NCI-H226 (cell line): ENCODE results near the gene ZBTB33.

Source experiments
- DNase-seq: peaks from one replicate; pipeline ENCODE4 v3.0.0-alpha.2; 2015

ZBTB33 gene, protein sequence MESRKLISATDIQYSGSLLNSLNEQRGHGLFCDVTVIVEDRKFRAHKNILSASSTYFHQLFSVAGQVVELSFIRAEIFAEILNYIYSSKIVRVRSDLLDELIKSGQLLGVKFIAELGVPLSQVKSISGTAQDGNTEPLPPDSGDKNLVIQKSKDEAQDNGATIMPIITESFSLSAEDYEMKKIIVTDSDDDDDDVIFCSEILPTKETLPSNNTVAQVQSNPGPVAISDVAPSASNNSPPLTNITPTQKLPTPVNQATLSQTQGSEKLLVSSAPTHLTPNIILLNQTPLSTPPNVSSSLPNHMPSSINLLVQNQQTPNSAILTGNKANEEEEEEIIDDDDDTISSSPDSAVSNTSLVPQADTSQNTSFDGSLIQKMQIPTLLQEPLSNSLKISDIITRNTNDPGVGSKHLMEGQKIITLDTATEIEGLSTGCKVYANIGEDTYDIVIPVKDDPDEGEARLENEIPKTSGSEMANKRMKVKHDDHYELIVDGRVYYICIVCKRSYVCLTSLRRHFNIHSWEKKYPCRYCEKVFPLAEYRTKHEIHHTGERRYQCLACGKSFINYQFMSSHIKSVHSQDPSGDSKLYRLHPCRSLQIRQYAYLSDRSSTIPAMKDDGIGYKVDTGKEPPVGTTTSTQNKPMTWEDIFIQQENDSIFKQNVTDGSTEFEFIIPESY

DNA sequence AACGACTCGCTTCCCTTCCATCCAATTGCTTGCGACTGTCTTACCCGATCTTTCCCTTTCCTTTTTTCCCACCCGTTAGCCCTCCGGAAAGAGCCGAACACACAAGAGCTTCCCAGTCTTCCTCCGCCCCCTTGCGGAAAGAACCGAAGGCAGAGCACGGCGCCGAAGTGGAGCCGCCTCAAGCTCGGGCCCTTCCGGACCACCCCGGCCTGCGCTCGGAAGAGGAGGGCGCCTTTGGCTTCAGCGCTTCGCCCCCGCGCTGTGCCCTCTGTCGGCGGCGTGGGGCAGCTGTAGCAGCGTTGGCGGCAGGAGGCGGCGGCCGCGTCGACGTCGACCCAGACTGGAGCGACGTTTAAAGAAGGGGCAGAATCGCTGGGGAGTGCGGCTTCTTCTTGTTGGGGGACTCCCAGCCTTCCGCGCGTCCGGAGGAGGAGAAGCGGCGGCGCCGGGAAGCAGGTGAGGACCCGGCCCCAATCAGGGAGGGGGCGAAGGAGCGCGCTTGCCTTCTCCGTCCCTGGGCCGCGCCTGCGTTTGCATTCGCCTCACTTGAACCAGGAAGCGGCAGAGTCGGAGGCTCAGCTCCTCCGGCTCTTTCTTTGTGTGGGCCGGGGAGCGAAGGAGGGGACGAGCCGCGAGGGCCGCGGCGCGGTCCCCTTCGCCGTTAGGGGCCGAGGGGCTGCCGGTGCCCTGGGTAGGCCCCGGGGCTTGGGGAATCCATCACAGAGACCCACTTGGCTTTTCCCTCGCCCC lies at the start of gene ZBTB33:
Gene ZBTB33 (plus strand): TSS at position 291 of the 750 bp plus-strand sequence. CDS start 2,604 bp downstream, outside the sequence.
- peak; percentile 83 for DNase-seq

DNA sequence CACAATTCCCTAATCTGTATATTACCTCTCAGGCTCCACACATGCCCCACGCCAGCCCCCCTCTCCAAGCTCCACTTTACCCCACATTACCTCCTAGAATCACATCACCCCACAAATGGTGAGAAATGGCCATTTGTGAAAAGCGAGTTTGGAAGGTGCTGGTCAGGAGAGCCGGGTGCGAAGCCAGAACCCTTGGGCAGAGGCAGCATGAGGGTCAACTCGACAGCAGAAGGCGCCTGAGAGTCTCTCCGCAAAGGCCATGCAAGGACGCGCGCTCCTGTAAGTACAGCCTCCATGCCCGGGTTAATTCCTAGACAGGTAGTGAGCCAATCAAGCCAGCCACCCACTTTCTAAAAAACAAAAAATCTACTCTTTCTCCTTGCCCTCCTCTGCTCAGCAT lies 49.8 kb upstream of the ZBTB33 start:
- DNase-seq = no peak

DNA sequence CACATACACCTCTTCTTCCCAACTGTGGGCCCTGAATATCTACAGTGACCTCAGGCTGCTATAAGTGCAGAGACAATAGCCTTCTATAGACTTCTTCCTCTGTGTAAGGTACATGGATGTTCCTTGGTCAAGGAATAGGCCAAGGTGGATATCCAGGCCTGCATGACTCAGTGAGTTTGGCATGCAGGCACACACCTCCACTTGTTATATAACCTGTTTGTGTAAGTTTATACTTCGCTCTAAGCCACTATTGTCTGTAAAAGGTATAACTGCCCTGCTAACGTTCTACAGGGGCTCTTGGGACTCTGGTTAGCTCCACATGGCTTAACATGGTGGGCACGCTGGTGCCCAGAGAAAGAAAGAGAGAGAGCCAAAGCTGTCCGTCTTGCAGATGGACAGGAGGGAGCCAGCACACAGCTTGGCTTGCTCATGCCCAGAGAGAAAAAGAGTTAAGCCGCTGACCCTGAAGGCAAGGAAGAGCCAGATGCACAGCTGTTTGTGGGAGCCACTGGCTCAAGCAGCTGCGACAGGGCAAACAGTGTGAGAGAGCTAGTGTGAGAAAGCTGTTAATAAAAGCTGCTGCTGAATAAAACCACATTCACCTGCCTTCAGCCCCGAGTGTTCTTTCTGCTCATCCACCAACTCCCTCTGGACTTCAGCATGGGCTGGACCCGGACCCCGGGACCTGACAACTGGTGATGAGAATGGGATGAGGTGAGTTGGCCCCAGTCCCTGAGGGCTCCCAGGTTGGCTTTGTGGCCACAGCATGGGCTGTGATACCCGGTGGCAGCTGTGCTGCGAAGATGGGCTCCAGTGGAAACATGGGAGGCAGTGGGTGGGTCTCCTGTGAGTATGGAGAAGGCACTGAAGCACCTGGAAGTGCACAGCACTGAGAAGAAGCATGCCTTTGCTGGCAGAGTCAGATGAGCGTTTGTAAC lies 44.5 kb upstream of the ZBTB33 start:
- DNase-seq = no peak

DNA sequence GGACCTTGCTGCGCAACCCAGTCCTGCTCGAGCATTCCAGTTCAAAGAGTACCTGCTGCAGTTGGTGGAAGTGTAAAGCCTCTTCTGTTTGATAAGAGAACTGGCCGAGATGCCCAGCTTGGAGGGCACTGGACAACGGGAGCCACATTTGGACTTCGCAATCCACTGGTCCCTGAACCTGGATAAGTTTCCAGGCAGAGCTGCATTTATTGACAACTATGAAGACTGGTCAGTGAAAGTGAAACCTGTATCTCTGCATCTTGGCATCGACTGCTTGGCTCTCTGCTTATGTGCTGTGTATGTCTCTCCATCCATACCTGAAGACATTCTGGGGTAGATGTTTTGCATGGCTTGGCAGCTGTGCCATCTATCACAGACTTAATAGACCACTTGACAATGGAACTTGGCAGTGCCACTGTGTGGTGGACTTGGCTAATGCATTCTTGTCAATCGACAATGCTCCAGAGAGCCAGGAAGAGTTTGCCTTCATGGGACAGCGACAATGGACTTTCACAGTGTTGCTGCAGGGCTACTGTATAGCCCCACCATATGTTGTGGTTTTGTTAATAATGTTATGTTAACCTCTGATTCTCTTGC lies 43.5 kb upstream of the ZBTB33 start:
- no peak for DNase-seq

DNA sequence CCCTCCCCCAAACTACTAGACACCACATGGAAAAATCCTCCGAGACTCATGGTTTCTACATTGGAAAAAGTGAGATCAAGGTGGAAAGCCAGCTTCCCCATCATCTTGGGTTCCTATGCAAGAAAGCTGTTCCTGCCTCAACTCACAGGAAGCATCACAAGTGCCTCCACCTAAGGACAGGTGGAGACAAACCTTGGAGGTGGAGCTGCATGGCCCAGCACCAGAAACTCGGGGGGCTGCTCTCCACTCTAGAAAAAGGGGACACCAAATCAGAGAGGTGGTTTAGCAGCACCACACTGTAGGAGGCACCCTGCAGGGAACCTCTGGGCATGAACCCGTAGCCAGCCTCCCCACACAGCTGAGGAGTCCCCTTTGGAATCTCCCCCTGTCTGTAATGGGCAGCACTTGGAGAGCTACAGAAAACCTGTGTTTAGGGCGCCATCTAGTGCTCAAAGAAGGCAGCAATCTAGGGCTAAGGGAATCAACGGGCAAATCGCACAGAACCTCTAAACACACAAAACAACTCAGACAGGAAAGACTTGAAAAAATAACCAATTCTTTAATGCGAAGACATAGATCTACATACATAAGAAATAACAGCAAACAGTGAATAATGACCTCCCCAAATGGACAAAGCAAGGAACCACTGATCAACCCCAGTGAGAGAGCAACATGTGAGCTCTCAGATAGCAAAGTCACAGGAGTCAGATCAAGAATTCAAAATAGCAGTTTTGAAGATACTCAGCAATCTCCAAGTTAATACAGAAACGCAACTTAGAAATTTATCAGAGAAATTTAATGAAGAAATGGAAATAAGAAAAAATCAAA lies 37.0 kb upstream of the ZBTB33 start:
- peak; percentile 12 for DNase-seq

DNA sequence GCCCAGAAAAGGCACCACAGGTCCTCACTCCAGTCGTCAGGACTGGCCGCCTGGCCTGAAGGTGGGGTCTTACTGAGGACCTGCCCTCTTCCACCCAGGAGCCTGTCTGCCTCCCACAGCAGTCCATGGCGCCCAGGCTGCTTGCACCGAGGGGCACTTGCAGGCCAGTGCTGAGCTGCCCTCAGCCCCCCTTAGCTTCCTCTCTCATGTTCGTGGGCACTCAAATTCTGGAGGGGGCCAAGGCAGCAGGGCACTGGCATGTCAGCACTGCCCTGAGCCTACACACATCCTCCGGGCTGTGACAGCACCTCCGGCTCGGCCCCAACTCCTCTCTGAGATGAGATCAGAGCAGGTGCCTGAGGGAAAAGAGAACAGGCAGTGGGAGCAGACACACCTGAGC lies 27.2 kb upstream of the ZBTB33 start:
- DNase-seq = no peak

DNA sequence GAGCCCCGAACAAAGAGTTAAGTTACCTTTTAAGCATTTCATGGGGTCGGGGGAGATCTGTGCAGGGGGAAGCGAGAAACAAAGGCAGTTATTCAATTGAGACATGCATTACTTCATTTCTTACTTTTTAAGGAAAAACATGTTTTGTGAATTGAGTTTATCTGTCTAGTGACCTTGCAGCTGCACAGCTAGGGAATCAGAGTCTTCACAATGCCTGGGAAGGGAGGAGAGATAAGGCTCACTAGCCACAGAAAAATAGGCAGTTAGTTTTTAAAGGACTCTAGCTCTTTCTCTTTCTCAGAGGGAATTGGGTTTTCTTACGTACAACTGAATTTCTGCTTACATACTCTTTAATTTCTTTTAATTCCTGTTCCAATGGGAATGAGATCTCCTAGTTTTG lies 26.2 kb upstream of the ZBTB33 start:
- DNase-seq = no peak

DNA sequence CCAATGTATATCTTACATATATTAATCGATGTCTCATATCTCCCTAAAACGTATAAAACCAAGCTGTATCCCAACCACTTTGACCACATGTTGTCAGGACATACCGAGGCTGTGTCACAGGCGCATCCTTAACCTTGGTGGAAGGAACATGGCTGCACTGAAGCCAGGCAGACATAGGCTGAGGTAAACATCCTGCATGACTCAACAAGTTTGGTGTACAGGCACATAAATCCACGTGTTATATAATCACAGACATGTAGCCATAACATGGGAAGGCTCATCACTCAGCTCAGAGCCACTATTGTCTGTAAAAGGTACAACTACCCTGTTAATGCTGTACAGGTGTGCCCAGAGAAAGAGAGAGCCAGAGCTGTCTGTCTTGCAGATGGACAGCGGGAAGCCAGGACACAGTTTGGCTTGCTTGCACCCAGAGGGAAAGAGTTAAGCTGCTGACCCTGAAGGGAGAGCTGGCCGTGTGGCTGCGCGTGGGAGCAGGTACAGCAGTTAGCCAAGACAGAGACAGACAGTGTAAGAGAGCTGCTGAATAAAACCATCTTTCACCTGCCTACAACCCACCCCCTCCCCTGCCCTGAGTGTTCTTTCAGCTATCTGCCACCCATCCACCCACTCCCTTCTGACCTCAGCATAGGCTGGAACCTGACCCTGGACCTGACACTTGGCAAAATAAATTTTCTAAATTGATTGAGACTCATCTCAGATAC lies 22.3 kb upstream of the ZBTB33 start:
- no peak for DNase-seq

DNA sequence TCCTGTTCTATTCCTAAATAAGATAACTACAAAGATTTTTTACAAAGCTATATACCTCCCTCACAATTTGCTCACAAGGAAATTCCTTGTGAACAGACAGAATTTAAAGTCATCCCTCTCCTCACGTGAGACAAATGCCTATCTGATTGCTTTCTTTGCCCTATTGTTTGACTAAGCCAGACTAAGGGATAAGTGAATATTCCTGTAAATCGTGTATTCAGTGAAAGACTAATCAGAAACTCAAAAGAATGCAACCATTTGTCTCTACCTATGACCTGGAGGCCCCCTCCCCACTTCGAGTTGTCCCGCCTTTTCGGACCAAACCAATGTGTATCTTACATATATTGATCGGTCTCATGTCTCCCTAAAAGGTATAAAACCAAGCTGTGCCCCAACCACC lies 15.3 kb upstream of the ZBTB33 start:
- DNase-seq = no peak

DNA sequence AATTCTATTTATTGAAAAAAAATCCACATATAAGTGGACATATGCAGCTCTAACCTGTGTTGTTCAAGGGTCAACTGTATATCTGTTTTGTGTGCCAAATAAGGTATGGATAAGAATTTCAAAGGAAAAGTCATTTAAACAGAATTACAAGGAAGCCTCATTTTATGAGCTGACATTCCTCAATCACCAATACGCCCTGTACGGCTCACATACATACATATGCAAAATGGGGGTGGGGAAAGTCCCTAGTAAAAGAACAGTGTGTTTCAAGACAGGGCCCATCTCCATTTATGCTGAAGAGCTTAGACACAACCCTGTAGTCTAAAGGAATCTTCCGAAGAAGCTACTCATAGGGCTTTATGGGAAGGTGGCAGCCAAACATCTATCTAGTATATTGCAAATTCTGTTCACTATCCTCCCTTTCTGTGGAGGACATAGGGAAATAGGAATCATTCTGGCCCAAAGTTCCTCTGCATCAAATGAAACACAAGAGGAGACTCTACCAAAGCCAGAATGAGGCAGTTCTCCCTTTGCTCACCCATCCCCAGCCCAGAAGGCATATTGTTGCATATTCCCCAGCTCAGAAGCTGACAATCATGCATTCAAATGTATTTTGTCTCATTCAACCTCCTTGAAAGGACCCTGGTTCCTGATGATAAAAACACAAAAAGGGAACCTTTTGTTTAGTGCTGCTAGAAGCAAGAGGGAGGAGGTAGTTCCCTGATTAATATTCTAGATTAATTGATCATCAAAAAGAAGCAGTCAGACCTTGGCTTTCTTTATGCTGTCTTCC lies 13.7 kb upstream of the ZBTB33 start:
- DNase-seq = no peak

DNA sequence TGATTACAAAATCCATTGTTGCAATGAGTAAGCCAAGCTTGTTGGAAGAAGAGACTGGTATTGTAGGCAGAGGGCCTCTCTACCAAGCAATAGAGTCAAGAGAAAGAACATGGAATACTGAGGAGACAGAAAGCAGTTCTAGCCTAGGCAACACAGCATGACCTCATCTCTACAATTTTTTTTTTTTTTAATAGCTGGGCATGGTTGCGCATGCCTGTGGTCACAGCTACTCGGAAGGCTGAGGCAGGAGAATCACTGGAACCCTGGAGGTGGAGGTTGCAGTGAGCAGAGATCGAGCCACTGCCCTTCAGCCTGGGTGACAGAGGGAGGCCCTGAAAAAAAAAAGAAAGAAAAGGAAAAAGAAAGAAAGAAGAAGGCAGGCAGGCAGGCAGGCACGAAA lies 11.7 kb upstream of the ZBTB33 start:
- no peak for DNase-seq

DNA sequence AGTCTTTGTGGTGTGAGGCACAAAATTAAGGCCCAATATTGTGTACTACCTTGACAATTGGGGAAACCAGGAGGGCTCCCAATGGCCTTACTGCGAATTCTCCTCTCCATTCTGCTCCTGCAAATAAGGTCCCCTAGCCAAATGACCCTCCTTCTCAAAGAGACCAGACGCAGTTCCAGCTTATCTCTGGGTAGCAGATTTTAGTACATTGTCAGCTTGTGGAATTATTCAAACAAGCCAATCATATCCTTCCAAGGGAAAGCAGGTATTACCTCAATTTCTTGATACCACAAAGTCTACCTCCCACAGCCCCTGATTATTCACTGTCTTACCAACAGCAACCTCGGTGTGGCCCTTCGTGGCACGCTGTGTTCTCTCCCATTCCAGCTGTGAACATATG lies 7.8 kb upstream of the ZBTB33 start:
- DNase-seq = no peak

DNA sequence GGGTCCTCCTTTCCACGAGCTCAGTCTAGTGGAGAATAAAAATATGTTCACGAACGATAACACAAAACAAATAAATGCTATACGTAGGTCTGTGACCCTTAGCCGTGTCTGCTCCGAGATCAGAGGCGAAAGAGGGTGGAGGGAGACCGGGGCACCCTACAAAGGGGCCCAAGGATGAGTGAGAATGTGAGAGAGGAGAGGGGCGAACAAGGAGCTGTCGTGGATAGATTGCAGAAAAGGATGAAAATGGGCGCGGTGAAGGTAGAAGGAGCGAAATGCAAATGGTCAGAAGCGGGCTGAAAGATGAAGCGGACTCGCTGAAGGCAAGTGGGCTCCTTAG lies 6.2 kb upstream of the ZBTB33 start:
- DNase-seq = no peak

DNA sequence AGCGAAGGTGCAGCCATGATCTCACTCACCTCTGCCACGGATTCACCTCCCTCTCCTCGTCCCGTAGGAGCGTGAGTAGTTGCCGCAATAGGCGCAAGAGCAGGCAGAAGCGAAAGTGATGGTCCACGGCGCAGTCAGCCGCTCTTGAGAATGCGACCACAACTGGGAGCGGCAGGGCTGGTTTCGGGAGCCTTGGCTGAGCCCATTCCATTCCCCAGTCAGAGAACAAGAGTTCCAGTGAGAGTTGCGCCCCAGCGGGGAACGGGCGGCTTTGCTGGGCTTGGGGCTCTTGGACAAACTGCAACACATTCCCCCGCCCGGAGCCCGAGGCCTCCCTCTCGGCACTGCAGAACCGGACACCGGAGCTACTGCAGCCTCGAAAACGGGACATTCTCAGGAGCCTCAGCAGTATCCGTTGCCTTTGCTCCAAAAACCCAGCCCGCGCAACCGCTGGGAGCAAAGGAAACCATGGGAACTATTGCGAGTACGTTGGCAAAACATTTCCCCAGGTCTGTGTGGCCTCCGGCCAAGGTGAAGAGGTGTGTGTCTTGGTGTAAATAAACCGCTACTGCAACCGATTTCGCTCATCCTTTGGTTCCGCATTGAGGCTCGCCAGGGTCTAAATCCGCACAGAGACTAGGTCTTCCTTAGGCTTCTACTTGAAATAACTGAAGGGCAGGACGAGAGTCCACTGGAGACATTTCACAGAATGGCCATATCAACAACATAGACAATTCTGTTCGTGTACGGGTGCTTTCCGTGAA lies 5.7 kb upstream of the ZBTB33 start:
- DNase-seq = peak; percentile 24

DNA sequence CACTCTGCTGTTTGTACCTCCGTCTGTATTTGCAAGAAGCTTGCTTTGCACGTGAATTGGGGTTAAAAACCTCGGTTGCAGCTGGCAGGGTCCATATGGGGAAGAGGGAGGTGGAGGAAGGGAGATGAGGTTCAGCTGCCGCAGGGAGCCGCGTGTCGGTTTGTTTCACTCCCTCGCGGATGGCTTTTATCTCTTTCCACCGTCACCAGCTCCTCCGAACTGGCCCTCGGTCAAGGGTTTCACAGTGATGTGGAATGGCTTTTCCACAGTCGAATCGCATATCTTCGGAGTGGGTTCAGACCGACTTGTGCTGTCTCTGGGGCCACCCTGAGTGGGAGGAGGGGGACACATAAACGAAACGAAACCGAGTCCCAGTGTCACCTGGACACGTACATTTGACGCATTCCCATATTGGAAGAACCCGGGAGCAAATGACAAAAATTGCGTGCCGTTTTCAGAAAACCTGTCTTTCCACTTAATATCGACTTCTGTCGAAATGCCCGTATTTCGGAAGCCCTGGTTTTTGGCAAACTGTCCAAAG lies 929 bp downstream of the ZBTB33 start:
- no peak for DNase-seq

DNA sequence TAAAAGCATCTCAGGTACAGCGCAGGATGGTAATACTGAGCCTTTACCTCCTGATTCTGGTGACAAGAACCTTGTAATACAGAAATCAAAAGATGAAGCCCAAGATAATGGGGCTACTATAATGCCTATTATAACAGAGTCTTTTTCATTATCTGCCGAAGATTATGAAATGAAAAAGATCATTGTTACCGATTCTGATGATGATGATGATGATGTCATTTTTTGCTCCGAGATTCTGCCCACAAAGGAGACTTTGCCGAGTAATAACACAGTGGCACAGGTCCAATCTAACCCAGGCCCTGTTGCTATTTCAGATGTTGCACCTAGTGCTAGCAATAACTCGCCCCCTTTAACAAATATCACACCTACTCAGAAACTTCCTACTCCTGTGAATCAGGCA lies 3.2 kb downstream of the ZBTB33 start:
- DNase-seq = no peak

DNA sequence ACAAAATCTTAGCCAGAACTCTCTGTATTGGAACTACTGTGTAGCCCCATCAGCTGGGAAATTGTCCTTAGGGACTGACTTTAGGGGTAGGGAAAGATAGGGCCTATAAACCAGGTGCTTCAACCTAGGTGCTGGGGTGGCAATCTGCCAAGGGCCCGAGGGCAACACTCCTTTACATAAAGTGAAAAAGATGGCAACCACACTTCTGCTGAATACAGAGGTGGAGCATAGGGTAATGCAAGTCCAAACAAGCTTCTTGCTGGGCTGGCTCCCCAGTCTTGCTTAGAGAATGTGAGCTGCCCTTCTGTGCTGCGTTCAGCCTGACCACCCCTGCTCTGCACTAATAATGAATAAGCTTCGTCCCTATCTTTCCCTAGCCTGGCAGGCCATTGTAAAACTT lies 9.8 kb downstream of the ZBTB33 start:
- DNase-seq = no peak

DNA sequence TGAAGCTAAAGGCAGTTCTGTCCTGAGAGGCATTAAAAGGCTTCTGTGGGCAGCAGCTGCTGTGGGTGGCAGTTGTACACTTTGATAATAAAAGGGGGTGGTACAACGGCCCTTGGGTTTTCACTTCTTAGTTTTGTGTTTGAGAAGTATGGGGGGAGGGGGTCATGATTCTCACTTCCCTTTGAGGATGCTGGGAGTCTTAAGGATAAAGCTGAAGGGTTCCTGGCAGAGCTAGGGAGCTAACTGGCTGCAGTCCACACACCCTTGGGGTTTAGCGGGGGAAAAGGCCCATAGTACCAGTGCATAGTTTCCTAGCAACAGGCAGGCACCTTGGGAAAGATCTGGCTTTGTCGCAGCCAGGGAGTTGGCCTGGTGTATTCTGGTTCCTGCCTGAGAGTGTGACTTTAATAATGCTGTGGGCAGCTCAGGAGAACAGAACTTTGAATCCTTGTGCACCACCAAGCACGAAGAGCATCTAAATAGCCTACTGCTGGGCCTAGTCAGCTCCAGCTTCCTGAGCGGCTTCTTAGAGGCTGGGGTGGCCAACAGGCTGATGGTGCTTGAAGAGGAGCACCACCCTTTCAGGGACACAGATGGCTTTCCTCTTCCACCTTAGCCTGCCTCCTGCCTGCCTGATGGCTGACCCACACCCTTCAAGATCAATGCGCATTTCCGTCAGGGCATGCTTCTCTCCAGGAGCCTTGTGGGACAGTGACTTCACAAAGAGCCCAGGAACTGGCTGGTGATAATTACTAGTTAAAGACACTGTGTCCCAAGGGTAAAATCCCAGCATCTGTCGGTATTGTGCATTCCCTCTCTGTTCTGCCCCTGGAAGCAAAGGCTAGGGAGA lies 12.5 kb downstream of the ZBTB33 start:
- no peak for DNase-seq
